GM12875 (cell line): Measurements from ENCODE around the gene PACS1.

Experiments
- H3K4me3 ChIP-seq: one replicate; pipeline ENCODE4 v1.5.1; 2011; ENCODE audit warnings: low read depth, low read length, control low read depth
- TF ChIP-seq, protein P1 (sequence below): IDR thresholded peaks from 2 replicates; pipeline ENCODE4 v1.5.1; 2011; ENCODE audit warnings: low read depth, mild to moderate bottlenecking, control low read depth, inconsistent platforms, low read length, moderate library complexity, borderline replicate concordance; ENCODE audit not compliant: insufficient read depth

Gene PACS1

DNA sequence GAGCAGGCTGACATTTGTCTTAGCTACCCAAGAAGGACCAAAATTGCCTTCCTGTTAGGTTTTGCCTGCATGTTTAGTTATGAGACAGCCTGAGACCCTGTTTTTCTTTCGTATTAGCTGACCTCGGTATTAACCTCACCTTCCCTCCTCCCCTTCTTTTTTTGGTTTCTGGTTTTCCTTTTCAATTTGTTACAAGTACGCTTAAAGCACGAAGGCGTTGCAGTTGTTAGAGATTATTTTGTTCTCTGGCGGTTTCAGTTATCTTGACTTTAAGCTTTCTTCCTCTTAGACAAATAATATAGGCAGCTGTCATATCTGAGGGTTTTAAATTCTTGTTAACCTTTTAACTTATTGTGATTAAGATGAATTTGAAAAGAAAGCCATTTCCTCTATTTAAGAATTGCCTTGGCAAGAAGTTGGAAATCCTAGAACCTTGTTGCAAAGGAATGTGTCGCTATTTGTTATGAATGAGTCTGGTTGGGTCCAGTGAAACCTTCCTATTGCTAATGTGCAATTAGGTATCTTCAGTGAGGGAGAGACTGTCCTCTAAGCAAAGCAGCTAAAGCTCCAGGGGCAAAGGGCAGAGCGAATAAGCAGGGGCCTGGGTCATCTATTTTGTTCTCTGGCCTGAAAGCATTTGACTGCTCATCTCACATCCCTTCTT, 45.7 kb downstream of the PACS1 start:
- TF ChIP-seq, protein P1, sequence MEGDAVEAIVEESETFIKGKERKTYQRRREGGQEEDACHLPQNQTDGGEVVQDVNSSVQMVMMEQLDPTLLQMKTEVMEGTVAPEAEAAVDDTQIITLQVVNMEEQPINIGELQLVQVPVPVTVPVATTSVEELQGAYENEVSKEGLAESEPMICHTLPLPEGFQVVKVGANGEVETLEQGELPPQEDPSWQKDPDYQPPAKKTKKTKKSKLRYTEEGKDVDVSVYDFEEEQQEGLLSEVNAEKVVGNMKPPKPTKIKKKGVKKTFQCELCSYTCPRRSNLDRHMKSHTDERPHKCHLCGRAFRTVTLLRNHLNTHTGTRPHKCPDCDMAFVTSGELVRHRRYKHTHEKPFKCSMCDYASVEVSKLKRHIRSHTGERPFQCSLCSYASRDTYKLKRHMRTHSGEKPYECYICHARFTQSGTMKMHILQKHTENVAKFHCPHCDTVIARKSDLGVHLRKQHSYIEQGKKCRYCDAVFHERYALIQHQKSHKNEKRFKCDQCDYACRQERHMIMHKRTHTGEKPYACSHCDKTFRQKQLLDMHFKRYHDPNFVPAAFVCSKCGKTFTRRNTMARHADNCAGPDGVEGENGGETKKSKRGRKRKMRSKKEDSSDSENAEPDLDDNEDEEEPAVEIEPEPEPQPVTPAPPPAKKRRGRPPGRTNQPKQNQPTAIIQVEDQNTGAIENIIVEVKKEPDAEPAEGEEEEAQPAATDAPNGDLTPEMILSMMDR: no peak
- H3K4me3 ChIP-seq: no peak overlapping the region

- TF ChIP-seq, protein P1: no peak
- no peak overlapping the region for H3K4me3 ChIP-seq
Measured at GRCh38 chr11:66116576-66117361, 46.7 kb downstream of the PACS1 start.

DNA sequence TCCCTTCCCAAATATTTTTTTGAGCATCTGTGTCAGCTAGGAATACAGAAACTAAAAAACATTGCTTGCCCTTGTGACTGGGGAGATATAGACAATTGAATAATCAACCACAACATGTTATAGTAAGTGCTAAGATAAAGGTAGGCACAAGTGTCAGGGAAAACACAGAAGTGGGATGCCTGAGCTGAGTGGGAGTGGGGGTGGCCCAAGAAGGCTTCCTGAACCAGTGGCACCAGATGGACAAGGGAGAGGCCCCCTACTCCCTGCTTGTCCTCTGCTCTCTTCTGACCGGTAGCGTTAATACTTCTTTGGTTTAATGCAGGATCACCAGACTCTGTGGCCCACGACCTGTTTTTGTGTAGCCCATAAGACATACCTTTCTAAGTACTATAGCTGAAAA, 48.8 kb downstream of the PACS1 start:
- TF ChIP-seq, protein P1: no peak
- H3K4me3 ChIP-seq: no peak overlapping the region

- TF ChIP-seq, protein P1: no peak
- no peak overlapping the region for H3K4me3 ChIP-seq
Measured at GRCh38 chr11:66119348-66120133, 49.5 kb downstream of the PACS1 start.

GRCh38 chr11:66121466-66121865, 51.4 kb downstream of the PACS1 start:
- H3K4me3 ChIP-seq: no peak overlapping the region
- TF ChIP-seq, protein P1: no peak

GRCh38 chr11:66123902-66124301, 53.8 kb downstream of the PACS1 start:
- TF ChIP-seq, protein P1: no peak
- no peak overlapping the region for H3K4me3 ChIP-seq
